ENCODE measurements around the gene PIH1D1.

PIH1D1 gene

GRCh38 chr19:49451430-49452181 is at the start of gene PIH1D1:
Gene PIH1D1 (minus strand): TSS chr19:49451814. CDS start chr19:49451574, 240 bp downstream.
- peak; percentile 90 for DNase-seq (ENCODE audit: low read depth)

DNA sequence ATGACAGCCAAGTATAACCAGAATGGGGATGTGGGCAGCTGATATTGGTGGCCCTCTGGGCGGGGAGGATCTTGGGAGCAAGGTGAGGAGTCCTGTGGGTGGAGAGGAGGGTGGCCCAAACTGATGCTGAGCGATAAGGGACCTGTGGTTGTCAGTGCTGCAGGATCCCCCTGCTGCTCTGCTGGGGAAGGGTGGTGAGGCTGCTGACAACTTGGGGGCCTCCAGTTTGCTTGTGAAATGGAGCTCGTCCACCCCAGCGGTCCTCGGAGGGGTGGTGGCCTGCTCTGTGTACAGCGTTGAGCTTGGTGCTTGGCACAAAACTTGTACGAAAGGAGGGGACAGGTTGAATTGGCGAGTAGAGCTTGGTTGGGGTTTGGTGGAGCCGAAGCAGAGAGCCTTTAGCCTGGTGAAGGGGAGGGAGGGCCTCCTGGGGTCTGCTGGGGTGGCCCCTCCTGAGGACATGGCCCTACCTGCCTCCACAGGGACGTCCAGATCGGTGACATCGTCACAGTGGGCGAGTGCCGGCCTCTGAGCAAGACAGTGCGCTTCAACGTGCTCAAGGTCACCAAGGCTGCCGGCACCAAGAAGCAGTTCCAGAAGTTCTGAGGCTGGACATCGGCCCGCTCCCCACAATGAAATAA is 47.5 kb upstream of the PIH1D1 start:
- no peak for DNase-seq (ENCODE audit: low read depth)

DNA sequence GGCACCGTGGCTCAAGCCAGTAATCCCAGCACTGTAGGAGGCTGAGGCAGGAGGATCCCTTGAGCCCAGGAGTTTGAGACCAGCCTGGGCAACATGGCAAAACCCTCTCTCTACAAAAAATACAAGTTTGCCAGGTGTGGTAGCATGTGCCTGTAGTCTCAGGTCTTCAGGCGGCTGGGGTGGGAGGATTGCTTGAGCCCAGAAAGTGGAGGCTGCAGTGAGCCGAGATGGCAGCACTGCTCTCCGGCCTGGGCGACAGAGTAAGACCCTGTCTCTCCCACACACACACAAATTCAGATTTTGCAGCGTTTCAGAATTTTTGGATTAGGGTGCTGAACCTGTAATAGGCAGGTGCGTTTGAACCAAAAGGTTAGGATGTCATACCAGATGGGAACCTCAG is 46.9 kb upstream of the PIH1D1 start:
- no peak for DNase-seq (ENCODE audit: low read depth)

DNA sequence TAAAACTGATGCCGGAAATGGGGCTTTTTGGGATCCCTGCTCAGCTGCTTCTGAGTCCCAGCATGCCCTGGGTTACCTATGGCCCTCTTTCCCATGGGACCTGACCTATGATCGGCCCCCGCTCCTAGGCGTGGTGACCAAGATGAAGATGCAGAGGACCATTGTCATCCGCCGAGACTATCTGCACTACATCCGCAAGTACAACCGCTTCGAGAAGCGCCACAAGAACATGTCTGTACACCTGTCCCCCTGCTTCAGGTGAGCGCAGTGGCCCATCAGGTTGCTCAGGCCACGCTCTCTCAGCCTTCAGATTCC is 46.1 kb upstream of the PIH1D1 start:
- DNase-seq (ENCODE audit: low read depth): no peak

GRCh38 chr19:49497047-49497788 is 45.6 kb upstream of the PIH1D1 start:
- DNase-seq (ENCODE audit: low read depth): peak; percentile 75

DNA sequence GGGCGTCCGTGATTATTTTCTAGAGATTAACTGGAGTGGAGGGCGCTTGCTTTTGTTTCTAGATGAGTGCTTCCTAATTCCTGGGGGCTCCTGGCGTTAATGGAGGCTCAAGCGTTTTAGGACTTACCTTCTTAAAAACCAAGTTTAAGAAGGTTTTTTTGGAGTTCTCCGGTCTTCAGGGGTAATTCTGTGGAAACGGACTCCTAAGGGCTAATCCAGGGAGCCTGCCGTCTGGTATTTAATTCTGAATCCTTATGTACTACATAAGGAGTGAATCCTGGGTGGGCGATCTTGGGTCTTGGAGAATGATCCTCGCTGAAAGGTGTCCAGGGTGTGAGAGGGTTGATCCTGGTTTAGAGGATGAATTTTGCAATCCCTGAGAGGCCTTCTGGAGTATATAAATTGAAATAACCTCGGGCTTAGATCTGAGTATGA is 45.0 kb upstream of the PIH1D1 start:
- no peak for DNase-seq (ENCODE audit: low read depth)

DNA sequence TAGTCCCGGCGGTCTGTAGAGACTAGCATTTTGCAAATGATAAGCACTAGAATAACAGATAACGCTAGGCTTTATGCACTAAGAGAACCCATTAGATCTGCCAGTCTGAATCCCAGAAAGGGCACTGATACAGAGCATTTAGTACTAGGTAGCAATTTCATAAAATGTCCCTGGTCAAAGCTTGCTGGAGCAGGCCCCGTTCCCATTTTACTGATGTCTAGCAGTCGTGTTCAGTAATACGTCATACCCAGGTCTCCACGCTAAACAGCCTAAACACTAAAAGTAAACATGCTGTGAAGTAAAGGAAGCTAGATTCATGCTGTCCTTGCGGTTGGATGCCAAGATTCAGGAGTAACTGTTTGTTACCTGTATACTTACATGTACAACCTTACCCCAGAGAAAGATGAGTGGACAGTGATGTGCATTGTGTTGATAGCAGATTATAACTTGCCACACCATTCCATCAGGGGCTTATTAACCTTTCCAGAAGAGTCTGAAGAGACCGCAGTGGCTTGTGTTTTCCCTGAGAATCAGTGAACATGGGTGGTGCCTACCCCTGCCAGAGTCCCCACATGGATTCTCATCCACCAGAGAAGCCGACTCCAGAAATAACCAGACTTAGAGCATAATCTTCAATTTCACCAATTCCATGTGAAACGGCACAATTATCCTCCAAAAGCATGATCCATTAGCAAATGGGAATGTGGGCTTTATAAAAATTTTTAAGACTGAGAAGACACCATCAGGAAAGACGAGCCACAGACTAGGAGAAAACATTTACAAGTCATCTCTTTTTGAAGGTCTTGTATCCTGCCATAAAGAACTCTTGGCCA is 41.2 kb upstream of the PIH1D1 start:
- DNase-seq (ENCODE audit: low read depth): no peak

GRCh38 chr19:49491804-49492572 is 40.4 kb upstream of the PIH1D1 start:
- no peak for DNase-seq (ENCODE audit: low read depth)

GRCh38 chr19:49491030-49491803 is 39.6 kb upstream of the PIH1D1 start:
- no peak for DNase-seq (ENCODE audit: low read depth)

DNA sequence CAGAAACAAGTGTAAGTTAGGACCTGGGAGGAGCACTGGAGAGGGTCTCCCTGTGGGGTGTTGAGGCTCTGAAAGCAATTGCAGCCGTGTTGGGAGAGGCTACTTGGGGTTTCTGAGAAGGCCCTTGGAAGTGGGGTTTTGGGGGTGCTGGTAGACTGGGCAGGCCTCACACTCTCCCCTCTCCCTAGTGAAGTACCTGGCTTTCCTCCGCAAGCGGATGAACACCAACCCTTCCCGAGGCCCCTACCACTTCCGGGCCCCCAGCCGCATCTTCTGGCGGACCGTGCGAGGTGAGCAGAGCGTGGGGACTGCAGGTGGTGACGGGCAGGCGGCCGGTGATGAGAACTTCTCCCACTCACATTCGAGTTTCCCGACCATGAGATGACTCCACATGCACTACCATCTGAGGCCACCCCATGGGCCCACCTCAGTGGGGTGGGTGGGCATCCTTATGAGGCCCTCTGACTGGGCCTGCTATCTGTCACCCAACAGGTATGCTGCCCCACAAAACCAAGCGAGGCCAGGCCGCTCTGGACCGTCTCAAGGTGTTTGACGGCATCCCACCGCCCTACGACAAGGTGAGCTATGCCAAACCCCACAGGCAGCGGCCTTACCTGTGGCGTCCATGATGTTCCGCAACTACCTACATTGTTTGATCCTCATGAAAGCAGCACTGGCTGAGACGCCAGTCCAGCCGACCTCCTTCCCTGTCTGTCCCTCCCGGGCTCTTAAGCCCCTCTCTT is 38.8 kb upstream of the PIH1D1 start:
- DNase-seq (ENCODE audit: low read depth): no peak

DNA sequence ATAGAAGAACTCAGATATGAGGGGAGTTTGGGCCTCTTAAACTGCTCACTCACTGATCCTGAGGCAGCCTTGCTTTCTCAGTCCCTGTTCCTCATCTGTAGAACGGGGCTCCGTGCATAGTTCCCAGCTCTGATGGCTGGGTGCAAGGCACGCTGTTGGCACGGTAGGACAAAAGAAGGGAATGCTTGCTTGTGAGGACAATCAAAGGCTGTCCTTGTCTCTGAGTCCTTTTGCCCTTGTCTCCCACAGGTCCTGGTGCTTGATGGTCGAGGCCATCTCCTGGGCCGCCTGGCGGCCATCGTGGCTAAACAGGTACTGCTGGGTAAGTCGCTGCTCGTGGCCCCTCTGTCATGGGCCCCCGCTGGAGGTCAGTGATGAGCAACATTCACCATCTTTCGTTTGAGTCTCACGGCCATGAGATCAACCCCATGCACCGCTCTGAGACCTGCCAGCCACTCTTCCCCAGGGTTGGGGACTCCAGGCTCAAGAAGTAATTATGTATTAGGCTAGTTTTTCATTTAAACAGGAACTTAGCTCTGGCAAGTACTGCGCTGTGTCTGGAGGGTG is 38.1 kb upstream of the PIH1D1 start:
- no peak for DNase-seq (ENCODE audit: low read depth)

GRCh38 chr19:49488863-49489537 is 37.4 kb upstream of the PIH1D1 start:
- DNase-seq (ENCODE audit: low read depth): no peak

DNA sequence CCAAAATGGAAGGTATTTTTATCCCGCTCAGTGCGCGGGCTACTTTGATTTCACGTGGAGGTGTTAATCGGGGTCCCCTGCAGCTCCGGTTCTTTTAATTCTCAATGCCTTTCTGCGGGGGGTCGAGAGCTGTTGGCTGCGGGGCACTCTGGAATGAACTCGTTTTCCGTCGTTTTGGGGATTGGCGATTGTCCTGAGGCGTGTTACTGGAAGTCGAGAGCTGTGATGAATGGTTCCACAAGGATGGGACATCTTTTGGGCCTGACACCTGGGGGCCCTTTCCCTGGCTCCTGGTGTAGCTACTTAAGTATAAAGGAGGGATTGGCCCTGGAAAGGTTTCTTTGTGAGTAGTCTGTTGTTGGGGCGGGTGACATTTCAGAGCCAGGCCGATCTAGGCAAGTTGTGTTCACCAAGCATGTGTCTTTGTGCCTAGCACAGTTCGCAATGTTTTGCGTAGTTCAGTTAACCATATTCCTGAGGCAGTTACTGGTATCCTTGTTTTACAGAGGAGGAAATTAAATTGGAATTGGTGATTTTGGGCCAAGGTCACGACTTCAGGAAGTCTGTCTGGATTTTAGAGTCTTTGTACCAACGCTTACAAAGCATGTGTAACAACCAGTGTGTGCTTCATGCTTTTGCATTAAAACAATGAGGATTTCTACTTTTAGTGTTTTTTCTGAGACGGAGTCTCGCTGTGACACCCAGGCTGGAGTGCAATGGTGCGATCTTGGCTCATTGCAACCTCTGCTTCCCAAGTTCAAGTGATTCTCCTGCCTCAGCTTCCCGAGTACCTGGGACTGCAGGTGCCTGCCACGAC is 36.6 kb upstream of the PIH1D1 start:
- no peak for DNase-seq (ENCODE audit: low read depth)

DNA sequence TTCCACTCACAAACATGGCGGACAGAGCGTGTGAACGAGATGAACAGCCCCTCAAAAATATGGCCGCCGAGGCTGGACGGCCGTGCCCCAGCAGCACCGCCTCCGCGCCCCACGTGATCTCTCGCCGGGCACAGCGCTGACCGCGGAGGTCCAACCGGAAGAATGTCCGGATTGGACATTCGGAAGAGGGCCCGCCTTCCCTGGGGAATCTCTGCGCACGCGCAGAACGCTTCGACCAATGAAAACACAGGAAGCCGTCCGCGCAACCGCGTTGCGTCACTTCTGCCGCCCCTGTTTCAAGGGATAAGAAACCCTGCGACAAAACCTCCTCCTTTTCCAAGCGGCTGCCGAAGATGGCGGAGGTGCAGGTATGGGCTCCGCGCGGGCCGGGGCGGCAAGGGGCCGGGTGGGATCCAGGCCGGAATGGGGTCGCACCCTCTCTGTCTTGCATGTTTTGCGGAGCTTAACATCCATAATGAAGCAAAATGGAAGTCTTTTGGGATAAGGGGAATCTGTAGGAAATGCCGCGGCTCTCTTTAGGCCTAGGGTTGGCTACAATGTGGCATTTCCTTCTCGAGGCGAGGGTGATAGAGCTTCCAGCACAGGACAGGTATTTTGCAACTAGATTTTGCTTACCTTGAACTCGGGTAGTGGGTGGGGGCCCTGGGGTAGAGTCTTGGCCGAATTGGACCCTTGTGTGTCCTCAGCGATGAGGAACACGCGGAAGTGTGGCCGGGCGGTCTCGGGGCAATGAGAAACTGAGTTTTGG is 35.8 kb upstream of the PIH1D1 start, which contains the start of gene RPL13A:
Gene RPL13A (plus strand): TSS at position 332 of the 769 bp plus-strand sequence. CDS start 22 bp downstream, at position 354.
- peak; percentile 98 for DNase-seq (ENCODE audit: low read depth)

GRCh38 chr19:49486710-49487276 is 35.2 kb upstream of the PIH1D1 start:
- DNase-seq (ENCODE audit: low read depth): no peak

- DNase-seq (ENCODE audit: low read depth): no peak
These were observed 34.6 kb upstream of the PIH1D1 start for GRCh38 chr19:49486232-49486631.

Measured in T-helper 22 cell (primary cell).